SK-N-SH (cell line): Measurements from ENCODE around the gene NPRL2. TPM values are rescaled to one million over a fixed set of nuclear protein-coding genes. Genes with fewer than 3 reads are reported as not detected.

Experiments
- CTCF ChIA-PET: fragments of 300-600, 350-600 bp; formaldehyde crosslinking; extraction: SDS; loops from one replicate; lab custom pipeline; 2021; lab: Yijun Ruan, JAX
- POLR2A ChIA-PET: fragments of 350-600 bp; sonication (Branson Sonifier 250); formaldehyde crosslinking; extraction: SDS; loops from one replicate; lab custom pipeline; 2020; ENCODE audit warnings: antibody characterized with exemption, inconsistent platforms; lab: Yijun Ruan, JAX
- DNase-seq: peaks from one replicate; pipeline ENCODE4 v3.0.0; 2012
- H2AFZ ChIP-seq: fragments of 200-600 bp; sonication (generic); 2 replicates; pipeline ENCODE4 v1.8.1; 2016; ENCODE audit warnings: antibody characterized with exemption, mild to moderate bottlenecking, low read depth
- H3F3A ChIP-seq: fragments of 200-600 bp; sonication (generic); replicated peaks from 2 replicates; pipeline ENCODE3; 2016; ENCODE audit warnings: antibody characterized with exemption, mild to moderate bottlenecking; ENCODE audit not compliant: insufficient read depth
- H3K27ac ChIP-seq, 2 experiments: fragments of 200-500 bp in 1 of 2; fragments of 200-600 bp in 1 of 2; sonication (Bioruptor generic) in 1 of 2; sonication (generic), shearing (Covaris generic) in 1 of 2; 2 replicates each; pipeline versions ENCODE4 v1.5.1 to v1.6.1; 2014 to 2016; ENCODE audit warnings: low read depth in 2 of 2, inconsistent platforms in 1 of 2, low read length in 1 of 2, mild to moderate bottlenecking in 1 of 2, mixed read lengths in 1 of 2
- H3K27me3 ChIP-seq: fragments of 200-600 bp; sonication (generic), shearing (Covaris generic); 2 replicates; pipeline ENCODE4 v1.6.1; 2016; ENCODE audit warnings: mixed run types; ENCODE audit not compliant: insufficient read depth
- H3K36me3 ChIP-seq, 2 experiments: fragments of 200-500 bp in 1 of 2; fragments of 200-600 bp in 1 of 2; sonication (Bioruptor generic) in 1 of 2; sonication (generic) in 1 of 2; replicated peaks in 1 of 2; 2 replicates each; pipeline versions ENCODE3 to v1.5.1; 2014 to 2016; ENCODE audit warnings: low read length in 1 of 2, mild to moderate bottlenecking in 1 of 2; ENCODE audit not compliant: insufficient read depth in 2 of 2, control insufficient read depth in 1 of 2
- H3K4me1 ChIP-seq, 2 experiments: fragments of 200-500 bp in 1 of 2; fragments of 200-600 bp in 1 of 2; sonication (Bioruptor generic) in 1 of 2; sonication (generic), shearing (Covaris generic) in 1 of 2; 2 replicates each; pipeline versions ENCODE4 v1.5.1 to v1.6.1; 2014 to 2016; ENCODE audit warnings: low read depth in 1 of 2, low read length in 1 of 2, mixed run types in 1 of 2; ENCODE audit not compliant: insufficient read depth in 2 of 2, control insufficient read depth in 1 of 2
- H3K4me2 ChIP-seq: fragments of 200-600 bp; sonication (generic), shearing (Covaris generic); 2 replicates; pipeline ENCODE4 v1.6.1; 2017; ENCODE audit warnings: mixed run types
- H3K4me3 ChIP-seq, 2 experiments: fragments of 200-500 bp in 1 of 2; fragments of 200-600 bp in 1 of 2; sonication (Bioruptor generic) in 1 of 2; sonication (generic), shearing (Covaris generic) in 1 of 2; 2 replicates each; pipeline versions ENCODE4 v1.5.1 to v1.8.1; 2014 to 2016; ENCODE audit warnings: low read depth in 2 of 2, inconsistent platforms in 1 of 2, low read length in 1 of 2, mild to moderate bottlenecking in 1 of 2, mixed read lengths in 1 of 2, moderate library complexity in 1 of 2
- H3K79me2 ChIP-seq: fragments of 200-600 bp; sonication (generic); 2 replicates; pipeline ENCODE4 v1.8.1; 2017; ENCODE audit warnings: mild to moderate bottlenecking; ENCODE audit not compliant: insufficient read depth
- H3K9ac ChIP-seq: fragments of 200-600 bp; sonication (generic); 2 replicates; pipeline ENCODE4 v1.6.1; 2017; ENCODE audit warnings: mixed run types
- H3K9me2 ChIP-seq: fragments of 200-600 bp; sonication (generic); 2 replicates; pipeline ENCODE4 v1.6.1; 2017; ENCODE audit warnings: mixed run types
- H3K9me3 ChIP-seq: fragments of 200-600 bp; sonication (generic); 2 replicates; pipeline ENCODE4 v1.6.1; 2017; ENCODE audit warnings: mixed run types, mild to moderate bottlenecking, moderate library complexity
- H4K20me1 ChIP-seq: fragments of 200-600 bp; sonication (generic); 2 replicates; pipeline ENCODE4 v1.6.1; 2017; ENCODE audit warnings: mild to moderate bottlenecking, mixed run types; ENCODE audit not compliant: insufficient read depth
- CTCF ChIP-seq: fragments of 200-600 bp; sonication (generic); IDR thresholded peaks from 2 replicates; pipeline ENCODE4 v1.6.1; 2017; ENCODE audit warnings: antibody characterized with exemption, mild to moderate bottlenecking, moderate library complexity
- ELF1 ChIP-seq: IDR thresholded peaks from 2 replicates; pipeline ENCODE4 v1.4.0; 2012
- EZH2phosphoT487 ChIP-seq: fragments of 200-600 bp; sonication (generic); IDR thresholded peaks from 2 replicates; pipeline ENCODE4 v1.6.1; 2017; ENCODE audit warnings: low read depth, mixed run types, mild to moderate bottlenecking, antibody characterized with exemption, moderate library complexity, borderline replicate concordance
- FOSL2 ChIP-seq: IDR thresholded peaks from 2 replicates; pipeline ENCODE4 v1.4.0; 2012; ENCODE audit warnings: low read depth, mild to moderate bottlenecking, moderate library complexity, borderline replicate concordance
- FOXM1 ChIP-seq: IDR thresholded peaks from 2 replicates; pipeline ENCODE4 v1.4.0; 2012; ENCODE audit warnings: low read depth, mild to moderate bottlenecking
- GABPA ChIP-seq: IDR thresholded peaks from 2 replicates; pipeline ENCODE4 v1.4.0; 2012; ENCODE audit warnings: low read depth, mild to moderate bottlenecking
- NFIC ChIP-seq: IDR thresholded peaks from 2 replicates; pipeline ENCODE4 v1.4.0; 2012; ENCODE audit warnings: borderline replicate concordance
- RAD21 ChIP-seq: IDR thresholded peaks from 2 replicates; pipeline ENCODE4 v1.6.1; 2012; ENCODE audit warnings: mild to moderate bottlenecking, low read length
- RCOR1 ChIP-seq: fragments of 150-350 bp; IDR thresholded peaks from 2 replicates; pipeline ENCODE4 v1.6.1; 2017; ENCODE audit warnings: antibody characterized with exemption, low read length
- SMC3 ChIP-seq: IDR thresholded peaks from 2 replicates; pipeline ENCODE4 v1.6.1; 2012; ENCODE audit warnings: low read depth, low read length, improper control_type of control experiment
- TAF1 ChIP-seq: IDR thresholded peaks from 2 replicates; pipeline ENCODE4 v1.6.1; 2012; ENCODE audit warnings: low read depth, mild to moderate bottlenecking, low read length, moderate library complexity, borderline replicate concordance
- TEAD4 ChIP-seq: IDR thresholded peaks from 2 replicates; pipeline ENCODE4 v1.4.0; 2012; ENCODE audit warnings: mild to moderate bottlenecking, borderline replicate concordance; ENCODE audit not compliant: insufficient read depth
- YY1 ChIP-seq: IDR thresholded peaks from 2 replicates; pipeline ENCODE4 v1.4.0; 2012; ENCODE audit warnings: low read depth, mild to moderate bottlenecking
- WGBS: methylation state at CpG from one replicate; pipeline ENCODE4 v1.1.6; 2017; ENCODE audit warnings: low lambda C conversion rate; 5-methylcytosine and 5-hydroxymethylcytosine counted together
- polyA plus RNA-seq, 3 experiments: library from polyadenylated mRNA; depleted of rRNA; stranded (reverse); fragments of >200 nt; gene quantifications; 2 replicates each; pipeline ENCODE4 v1.2.3, GENCODE V29; 2012
- TF ChIP-seq, protein P1 (sequence below): IDR thresholded peaks from 2 replicates; pipeline ENCODE4 v1.4.0; 2012; ENCODE audit warnings: low read depth
- TF ChIP-seq, protein P2 (sequence below): fragments of 150-350 bp; IDR thresholded peaks from 2 replicates; pipeline ENCODE4 v1.6.1; 2017; ENCODE audit warnings: antibody characterized with exemption, low read length, low read depth, borderline replicate concordance
- TF ChIP-seq, protein P3 (sequence below): fragments of 150-350 bp; IDR thresholded peaks from 2 replicates; pipeline ENCODE4 v1.6.1; 2016; ENCODE audit warnings: mild to moderate bottlenecking, low read depth, low read length

The NPRL2 gene
- polyA plus RNA-seq, 1 of the 3 experiments (the other 2 are of a cell fraction) = 43.6 TPM

DNA sequence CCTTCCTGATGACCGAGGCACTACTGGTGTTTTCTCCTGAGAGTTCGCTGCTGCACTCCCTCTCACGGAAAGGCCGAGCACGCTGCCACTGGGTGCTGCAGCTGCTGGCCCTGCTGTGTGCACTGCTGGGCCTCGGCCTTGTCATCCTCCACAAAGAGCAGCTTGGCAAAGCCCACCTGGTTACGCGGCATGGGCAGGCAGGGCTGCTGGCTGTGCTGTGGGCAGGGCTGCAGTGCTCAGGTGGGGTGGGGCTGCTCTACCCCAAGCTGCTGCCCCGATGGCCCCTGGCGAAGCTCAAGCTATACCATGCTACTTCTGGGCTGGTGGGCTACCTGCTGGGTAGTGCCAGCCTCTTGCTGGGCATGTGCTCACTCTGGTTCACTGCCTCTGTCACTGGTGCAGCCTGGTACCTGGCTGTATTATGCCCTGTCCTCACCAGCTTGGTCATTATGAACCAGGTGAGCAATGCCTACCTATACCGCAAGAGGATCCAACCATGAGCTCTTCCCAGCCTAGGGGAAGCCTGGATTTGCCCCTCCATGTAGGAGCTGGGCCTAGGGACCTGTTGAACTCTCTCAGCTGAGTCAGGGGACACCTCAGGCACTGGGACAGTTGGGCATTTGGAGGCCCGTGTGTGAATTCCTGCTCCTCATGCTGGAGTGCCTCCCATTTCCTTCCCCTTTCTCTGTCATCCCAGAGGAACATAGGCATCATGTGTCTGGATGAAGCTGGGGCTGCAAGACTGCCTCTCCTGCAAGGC lies 2.9 kb upstream of the NPRL2 start:
- H3K4me1 ChIP-seq = peaks cover 19 to 74% of the 10 kb centered on the region in 2 experiments; a peak in 2 of 4 replicates

More for the DNA sequence above, 2.9 kb upstream of the NPRL2 start:
- no peak for DNase-seq
- Histone ChIP-seq H3K4me3 (no peak overlapping the region), H3K9me2 (no peaks in the 10 kb centered on the region), H3K4me2 (no peak overlapping the region), H3F3A (peaks cover 7% of the 10 kb centered on the region), H3K9me3 (no peaks in the 10 kb centered on the region), H4K20me1 (peaks cover 57% of the 10 kb centered on the region), H3K79me2 (peaks cover 88% of the 10 kb centered on the region), H3K27ac (peak overlapping the region; percentile 20 to 21; a peak in 1 of 4 replicates), H2AFZ (no peak overlapping the region), H3K36me3 (peaks cover 21 to 52% of the 10 kb centered on the region in 2 experiments), H3K9ac (no peak overlapping the region), H3K27me3 (no peaks in the 10 kb centered on the region)
- CTCF ChIA-PET = interaction anchor here (0.7 to 6.4 kb wide), 18 partner anchors 15 to 262 kb away, joined by 3 to 57 read pairs (median 5); partner anchors contain the start of gene HYAL1
- TF ChIP-seq, protein P1, sequence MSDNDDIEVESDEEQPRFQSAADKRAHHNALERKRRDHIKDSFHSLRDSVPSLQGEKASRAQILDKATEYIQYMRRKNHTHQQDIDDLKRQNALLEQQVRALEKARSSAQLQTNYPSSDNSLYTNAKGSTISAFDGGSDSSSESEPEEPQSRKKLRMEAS = no peak
- TF ChIP-seq NFIC (no peak), GABPA (no peak), YY1 (no peak), RCOR1 (no peak), SMC3 (no peak), RAD21 (no peak), FOSL2 (no peak), ELF1 (no peak), TAF1 (no peak), CTCF (no peak), EZH2phosphoT487 (no peak), TEAD4 (no peak), FOXM1 (no peak)
- TF ChIP-seq, protein P2, sequence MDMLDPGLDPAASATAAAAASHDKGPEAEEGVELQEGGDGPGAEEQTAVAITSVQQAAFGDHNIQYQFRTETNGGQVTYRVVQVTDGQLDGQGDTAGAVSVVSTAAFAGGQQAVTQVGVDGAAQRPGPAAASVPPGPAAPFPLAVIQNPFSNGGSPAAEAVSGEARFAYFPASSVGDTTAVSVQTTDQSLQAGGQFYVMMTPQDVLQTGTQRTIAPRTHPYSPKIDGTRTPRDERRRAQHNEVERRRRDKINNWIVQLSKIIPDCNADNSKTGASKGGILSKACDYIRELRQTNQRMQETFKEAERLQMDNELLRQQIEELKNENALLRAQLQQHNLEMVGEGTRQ = no peak
- TF ChIP-seq, protein P3, sequence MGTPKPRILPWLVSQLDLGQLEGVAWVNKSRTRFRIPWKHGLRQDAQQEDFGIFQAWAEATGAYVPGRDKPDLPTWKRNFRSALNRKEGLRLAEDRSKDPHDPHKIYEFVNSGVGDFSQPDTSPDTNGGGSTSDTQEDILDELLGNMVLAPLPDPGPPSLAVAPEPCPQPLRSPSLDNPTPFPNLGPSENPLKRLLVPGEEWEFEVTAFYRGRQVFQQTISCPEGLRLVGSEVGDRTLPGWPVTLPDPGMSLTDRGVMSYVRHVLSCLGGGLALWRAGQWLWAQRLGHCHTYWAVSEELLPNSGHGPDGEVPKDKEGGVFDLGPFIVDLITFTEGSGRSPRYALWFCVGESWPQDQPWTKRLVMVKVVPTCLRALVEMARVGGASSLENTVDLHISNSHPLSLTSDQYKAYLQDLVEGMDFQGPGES = no peak
- WGBS = 82% methylated on average over 7 of the region's 12 CpGs
- POLR2A ChIA-PET = interaction anchor here (0.7 to 4.6 kb wide), 5 partner anchors 9 to 214 kb away, joined by 3 to 13 read pairs (median 6); partner anchors contain the start of gene C3orf18
